SK-N-SH (cell line): ENCODE measurements around the gene KRT13. TPM values are rescaled to one million over a fixed set of nuclear protein-coding genes. Genes with fewer than 3 reads are reported as not detected.

Experiments used
- CTCF ChIA-PET: fragments of 300-600, 350-600 bp; formaldehyde crosslinking; extraction: SDS; loops from one replicate; lab custom pipeline; 2021; lab: Yijun Ruan, JAX
- POLR2A ChIA-PET: fragments of 350-600 bp; sonication (Branson Sonifier 250); formaldehyde crosslinking; extraction: SDS; loops from one replicate; lab custom pipeline; 2020; ENCODE audit warnings: antibody characterized with exemption, inconsistent platforms; lab: Yijun Ruan, JAX
- DNase-seq: peaks from one replicate; pipeline ENCODE4 v3.0.0; 2012
- H2AFZ ChIP-seq: fragments of 200-600 bp; sonication (generic); 2 replicates; pipeline ENCODE4 v1.8.1; 2016; ENCODE audit warnings: antibody characterized with exemption, mild to moderate bottlenecking, low read depth
- H3F3A ChIP-seq: fragments of 200-600 bp; sonication (generic); replicated peaks from 2 replicates; pipeline ENCODE3; 2016; ENCODE audit warnings: antibody characterized with exemption, mild to moderate bottlenecking; ENCODE audit not compliant: insufficient read depth
- H3K27ac ChIP-seq, 2 experiments: fragments of 200-500 bp in 1 of 2; fragments of 200-600 bp in 1 of 2; sonication (Bioruptor generic) in 1 of 2; sonication (generic), shearing (Covaris generic) in 1 of 2; 2 replicates each; pipeline versions ENCODE4 v1.5.1 to v1.6.1; 2014 to 2016; ENCODE audit warnings: low read depth in 2 of 2, inconsistent platforms in 1 of 2, low read length in 1 of 2, mild to moderate bottlenecking in 1 of 2, mixed read lengths in 1 of 2
- H3K27me3 ChIP-seq: fragments of 200-600 bp; sonication (generic), shearing (Covaris generic); 2 replicates; pipeline ENCODE4 v1.6.1; 2016; ENCODE audit warnings: mixed run types; ENCODE audit not compliant: insufficient read depth
- H3K36me3 ChIP-seq, 2 experiments: fragments of 200-500 bp in 1 of 2; fragments of 200-600 bp in 1 of 2; sonication (Bioruptor generic) in 1 of 2; sonication (generic) in 1 of 2; replicated peaks in 1 of 2; 2 replicates each; pipeline versions ENCODE3 to v1.5.1; 2014 to 2016; ENCODE audit warnings: low read length in 1 of 2, mild to moderate bottlenecking in 1 of 2; ENCODE audit not compliant: insufficient read depth in 2 of 2, control insufficient read depth in 1 of 2
- H3K4me1 ChIP-seq, 2 experiments: fragments of 200-500 bp in 1 of 2; fragments of 200-600 bp in 1 of 2; sonication (Bioruptor generic) in 1 of 2; sonication (generic), shearing (Covaris generic) in 1 of 2; 2 replicates each; pipeline versions ENCODE4 v1.5.1 to v1.6.1; 2014 to 2016; ENCODE audit warnings: low read depth in 1 of 2, low read length in 1 of 2, mixed run types in 1 of 2; ENCODE audit not compliant: insufficient read depth in 2 of 2, control insufficient read depth in 1 of 2
- H3K4me2 ChIP-seq: fragments of 200-600 bp; sonication (generic), shearing (Covaris generic); 2 replicates; pipeline ENCODE4 v1.6.1; 2017; ENCODE audit warnings: mixed run types
- H3K4me3 ChIP-seq, 2 experiments: fragments of 200-500 bp in 1 of 2; fragments of 200-600 bp in 1 of 2; sonication (Bioruptor generic) in 1 of 2; sonication (generic), shearing (Covaris generic) in 1 of 2; 2 replicates each; pipeline versions ENCODE4 v1.5.1 to v1.8.1; 2014 to 2016; ENCODE audit warnings: low read depth in 2 of 2, inconsistent platforms in 1 of 2, low read length in 1 of 2, mild to moderate bottlenecking in 1 of 2, mixed read lengths in 1 of 2, moderate library complexity in 1 of 2
- H3K79me2 ChIP-seq: fragments of 200-600 bp; sonication (generic); 2 replicates; pipeline ENCODE4 v1.8.1; 2017; ENCODE audit warnings: mild to moderate bottlenecking; ENCODE audit not compliant: insufficient read depth
- H3K9ac ChIP-seq: fragments of 200-600 bp; sonication (generic); 2 replicates; pipeline ENCODE4 v1.6.1; 2017; ENCODE audit warnings: mixed run types
- H3K9me2 ChIP-seq: fragments of 200-600 bp; sonication (generic); 2 replicates; pipeline ENCODE4 v1.6.1; 2017; ENCODE audit warnings: mixed run types
- H3K9me3 ChIP-seq: fragments of 200-600 bp; sonication (generic); 2 replicates; pipeline ENCODE4 v1.6.1; 2017; ENCODE audit warnings: mixed run types, mild to moderate bottlenecking, moderate library complexity
- H4K20me1 ChIP-seq: fragments of 200-600 bp; sonication (generic); 2 replicates; pipeline ENCODE4 v1.6.1; 2017; ENCODE audit warnings: mild to moderate bottlenecking, mixed run types; ENCODE audit not compliant: insufficient read depth
- EP300 ChIP-seq, 2 experiments: IDR thresholded peaks; 2 replicates each; pipeline versions ENCODE4 v1.4.0 to v1.6.1; 2012; ENCODE audit warnings: borderline replicate concordance in 1 of 2, low read depth in 1 of 2, low read length in 1 of 2
- EZH2phosphoT487 ChIP-seq: fragments of 200-600 bp; sonication (generic); IDR thresholded peaks from 2 replicates; pipeline ENCODE4 v1.6.1; 2017; ENCODE audit warnings: low read depth, mixed run types, mild to moderate bottlenecking, antibody characterized with exemption, moderate library complexity, borderline replicate concordance
- FOXJ3 ChIP-seq: sonication (generic); formaldehyde crosslinking; IDR thresholded peaks from 2 replicates; pipeline ENCODE4 v1.5.1; 2020; ENCODE audit warnings: mild to moderate bottlenecking, missing genetic modification reagents
- FOXM1 ChIP-seq: IDR thresholded peaks from 2 replicates; pipeline ENCODE4 v1.4.0; 2012; ENCODE audit warnings: low read depth, mild to moderate bottlenecking
- GABPA ChIP-seq: IDR thresholded peaks from 2 replicates; pipeline ENCODE4 v1.4.0; 2012; ENCODE audit warnings: low read depth, mild to moderate bottlenecking
- IRF3 ChIP-seq: fragments of 150-350 bp; IDR thresholded peaks from 2 replicates; pipeline ENCODE4 v1.6.1; 2016; ENCODE audit warnings: mild to moderate bottlenecking, low read depth, low read length
- JUND ChIP-seq: IDR thresholded peaks from 2 replicates; pipeline ENCODE4 v1.4.0; 2012
- MAX ChIP-seq: IDR thresholded peaks from 2 replicates; pipeline ENCODE4 v1.4.0; 2012; ENCODE audit warnings: low read depth
- MXI1 ChIP-seq: IDR thresholded peaks from 2 replicates; pipeline ENCODE4 v1.6.1; 2012; ENCODE audit warnings: mild to moderate bottlenecking, low read depth, low read length, improper control_type of control experiment
- NFIC ChIP-seq: IDR thresholded peaks from 2 replicates; pipeline ENCODE4 v1.4.0; 2012; ENCODE audit warnings: borderline replicate concordance
- NRF1 ChIP-seq: IDR thresholded peaks from 2 replicates; pipeline ENCODE4 v1.6.1; 2012; ENCODE audit warnings: low read depth, mild to moderate bottlenecking, low read length
- POLR2AphosphoS5 ChIP-seq: IDR thresholded peaks from 2 replicates; pipeline ENCODE4 v1.6.1; 2012; ENCODE audit warnings: low read depth, low read length
- RCOR1 ChIP-seq: fragments of 150-350 bp; IDR thresholded peaks from 2 replicates; pipeline ENCODE4 v1.6.1; 2017; ENCODE audit warnings: antibody characterized with exemption, low read length
- RFX5 ChIP-seq: IDR thresholded peaks from 2 replicates; pipeline ENCODE4 v1.6.1; 2012; ENCODE audit warnings: mild to moderate bottlenecking, improper control_type of control experiment, low read length
- TEAD4 ChIP-seq: IDR thresholded peaks from 2 replicates; pipeline ENCODE4 v1.4.0; 2012; ENCODE audit warnings: mild to moderate bottlenecking, borderline replicate concordance; ENCODE audit not compliant: insufficient read depth
- USF2 ChIP-seq: fragments of 150-350 bp; IDR thresholded peaks from 2 replicates; pipeline ENCODE4 v1.6.1; 2017; ENCODE audit warnings: antibody characterized with exemption, low read length, low read depth, borderline replicate concordance
- WGBS: methylation state at CpG from one replicate; pipeline ENCODE4 v1.1.6; 2017; ENCODE audit warnings: low lambda C conversion rate; 5-methylcytosine and 5-hydroxymethylcytosine counted together
- polyA plus RNA-seq, 3 experiments: library from polyadenylated mRNA; depleted of rRNA; stranded (reverse); fragments of >200 nt; gene quantifications; 2 replicates each; pipeline ENCODE4 v1.2.3, GENCODE V29; 2012
- TF ChIP-seq, protein P1 (sequence below): IDR thresholded peaks from 2 replicates; pipeline ENCODE4 v1.4.0; 2012; ENCODE audit warnings: low read depth, borderline replicate concordance

Gene KRT13
- polyA plus RNA-seq, 1 of the 3 experiments (the other 2 are of a cell fraction) = 0.39 TPM

DNA sequence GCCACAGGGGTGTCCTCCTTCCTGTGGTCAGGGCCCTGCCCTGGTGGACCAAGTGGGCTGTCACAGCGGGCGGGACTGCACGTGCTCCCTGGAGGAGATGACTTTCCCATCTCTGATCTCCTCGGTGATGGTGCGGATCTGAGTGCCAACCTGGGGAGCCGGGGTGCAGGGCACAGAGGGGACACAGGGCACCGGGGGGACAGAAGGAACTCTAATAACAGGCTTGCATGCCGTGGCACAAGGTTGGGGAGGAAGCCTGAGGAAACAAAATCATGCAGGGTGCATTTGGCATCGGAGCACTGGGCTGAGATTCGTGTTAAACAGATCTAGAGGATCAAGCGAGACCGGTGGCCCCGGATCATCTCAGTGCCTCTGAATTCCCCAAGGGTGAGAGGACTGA is 19.1 kb downstream of the KRT13 start:
- no peak for DNase-seq
- Histone ChIP-seq H3K4me1 (peaks cover 0 to 14% of the 10 kb centered on the region in 2 experiments; a peak in 1 of 4 replicates), H3K36me3 (no peaks in the 10 kb centered on the region), H3F3A (no peaks in the 10 kb centered on the region), H3K79me2 (no peaks in the 10 kb centered on the region), H3K9me2 (no peaks in the 10 kb centered on the region), H3K9me3 (no peaks in the 10 kb centered on the region), H3K9ac (no peak overlapping the region), H2AFZ (no peak overlapping the region), H4K20me1 (no peaks in the 10 kb centered on the region), H3K4me2 (no peak overlapping the region), H3K27ac (no peak overlapping the region), H3K27me3 (no peaks in the 10 kb centered on the region), H3K4me3 (no peak overlapping the region)
- 80% methylated on average over 13 of the region's 13 CpGs for WGBS
- TF ChIP-seq USF2 = no peak
- no peak for TF ChIP-seq MXI1
- TF ChIP-seq JUND = no peak
- no peak for TF ChIP-seq TEAD4
- no peak for TF ChIP-seq IRF3
- no peak for TF ChIP-seq FOXJ3 (CRISPR knock-in tag)
- no peak for TF ChIP-seq FOXM1
- no peak for TF ChIP-seq RFX5
- no peak for TF ChIP-seq MAX
- TF ChIP-seq GABPA = no peak
- no peak for TF ChIP-seq NFIC
- no peak for TF ChIP-seq EP300 (IDR thresholded peaks at IDR 0.05; ENCODE audit: borderline replicate concordance in 1 of 2, low read depth in 1 of 2, low read length in 1 of 2)
- no peak for TF ChIP-seq POLR2AphosphoS5
- TF ChIP-seq EZH2phosphoT487 = no peak
- TF ChIP-seq RCOR1 = no peak
- TF ChIP-seq, protein P1, sequence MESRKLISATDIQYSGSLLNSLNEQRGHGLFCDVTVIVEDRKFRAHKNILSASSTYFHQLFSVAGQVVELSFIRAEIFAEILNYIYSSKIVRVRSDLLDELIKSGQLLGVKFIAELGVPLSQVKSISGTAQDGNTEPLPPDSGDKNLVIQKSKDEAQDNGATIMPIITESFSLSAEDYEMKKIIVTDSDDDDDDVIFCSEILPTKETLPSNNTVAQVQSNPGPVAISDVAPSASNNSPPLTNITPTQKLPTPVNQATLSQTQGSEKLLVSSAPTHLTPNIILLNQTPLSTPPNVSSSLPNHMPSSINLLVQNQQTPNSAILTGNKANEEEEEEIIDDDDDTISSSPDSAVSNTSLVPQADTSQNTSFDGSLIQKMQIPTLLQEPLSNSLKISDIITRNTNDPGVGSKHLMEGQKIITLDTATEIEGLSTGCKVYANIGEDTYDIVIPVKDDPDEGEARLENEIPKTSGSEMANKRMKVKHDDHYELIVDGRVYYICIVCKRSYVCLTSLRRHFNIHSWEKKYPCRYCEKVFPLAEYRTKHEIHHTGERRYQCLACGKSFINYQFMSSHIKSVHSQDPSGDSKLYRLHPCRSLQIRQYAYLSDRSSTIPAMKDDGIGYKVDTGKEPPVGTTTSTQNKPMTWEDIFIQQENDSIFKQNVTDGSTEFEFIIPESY = no peak
- TF ChIP-seq NRF1 = no peak
- ChIA-PET POLR2A (no interaction called here), CTCF (interaction anchor here (1.3 to 3.9 kb wide), 3 partner anchors 12 to 63 kb away, joined by 3 to 23 read pairs (median 3); partner anchors contain the start of gene KRT32)
